HG03025 (cell line): Measurements from ENCODE around the gene FNDC11.
"Not testable (repeated sequence)": the region's sequence is repeated elsewhere in the genome, so short reads cannot be mapped to it uniquely, and the experiment has no call there.

Source experiments
- ATAC-seq: cut with Tn5 transposase; IDR thresholded peaks from one replicate; pipeline ENCODE4 v1.9.1; 2021; ENCODE audit warnings: mild to moderate bottlenecking, moderate library complexity; ENCODE audit not compliant: unreplicated experiment, low FRiP score

The FNDC11 gene

GRCh38 chr20:63553933-63554290 is at the start of gene FNDC11:
Gene FNDC11, plus strand, starts transcription at chr20:63554159. Its CDS starts 1,505 bp downstream, at chr20:63555664.
- peak; percentile 16 for ATAC-seq

GRCh38 chr20:63504642-63505041 is 49.3 kb upstream of the FNDC11 start:
- ATAC-seq: no peak

- ATAC-seq: no peak
Observed at GRCh38 chr20:63505281-63505680, 48.7 kb upstream of the FNDC11 start.

GRCh38 chr20:63505723-63506122 is 48.2 kb upstream of the FNDC11 start:
- no peak for ATAC-seq

GRCh38 chr20:63507083-63507743 is 46.7 kb upstream of the FNDC11 start:
- no peak for ATAC-seq

GRCh38 chr20:63508072-63508768 is 45.7 kb upstream of the FNDC11 start:
- ATAC-seq: no peak

GRCh38 chr20:63509088-63509564 is 44.8 kb upstream of the FNDC11 start:
- no peak for ATAC-seq

- ATAC-seq: no peak
Observed at GRCh38 chr20:63513207-63513606, 40.8 kb upstream of the FNDC11 start.

- not testable (repeated sequence) for ATAC-seq
Observed at GRCh38 chr20:63514520-63514919, 39.4 kb upstream of the FNDC11 start.

- no peak for ATAC-seq
Observed at GRCh38 chr20:63517376-63518309, 36.3 kb upstream of the FNDC11 start.

- ATAC-seq: no peak
Observed at GRCh38 chr20:63518351-63518861, 35.6 kb upstream of the FNDC11 start.

- ATAC-seq: no peak
Observed at GRCh38 chr20:63518946-63519667, 34.9 kb upstream of the FNDC11 start.

GRCh38 chr20:63519668-63520503 is 34.1 kb upstream of the FNDC11 start:
- ATAC-seq: peak; percentile 38

- peak; percentile 71 for ATAC-seq
Observed at GRCh38 chr20:63520504-63520933, 33.4 kb upstream of the FNDC11 start, which contains the start of gene PPDPF. Gene PPDPF, plus strand, starts transcription at chr20:63520765. Its CDS starts 544 bp downstream, at chr20:63521309.

GRCh38 chr20:63520934-63521601 is 32.9 kb upstream of the FNDC11 start:
- ATAC-seq: peak; percentile 24

GRCh38 chr20:63521602-63522001 is 32.4 kb upstream of the FNDC11 start:
- no peak for ATAC-seq

- no peak for ATAC-seq
Observed at GRCh38 chr20:63522091-63522868, 31.7 kb upstream of the FNDC11 start.
